Measurements from ENCODE around the gene ATP6AP1.
A peak's percentile ranks its signal among the peaks of the same experiment; 100 is the strongest.

The ATP6AP1 gene

DNA sequence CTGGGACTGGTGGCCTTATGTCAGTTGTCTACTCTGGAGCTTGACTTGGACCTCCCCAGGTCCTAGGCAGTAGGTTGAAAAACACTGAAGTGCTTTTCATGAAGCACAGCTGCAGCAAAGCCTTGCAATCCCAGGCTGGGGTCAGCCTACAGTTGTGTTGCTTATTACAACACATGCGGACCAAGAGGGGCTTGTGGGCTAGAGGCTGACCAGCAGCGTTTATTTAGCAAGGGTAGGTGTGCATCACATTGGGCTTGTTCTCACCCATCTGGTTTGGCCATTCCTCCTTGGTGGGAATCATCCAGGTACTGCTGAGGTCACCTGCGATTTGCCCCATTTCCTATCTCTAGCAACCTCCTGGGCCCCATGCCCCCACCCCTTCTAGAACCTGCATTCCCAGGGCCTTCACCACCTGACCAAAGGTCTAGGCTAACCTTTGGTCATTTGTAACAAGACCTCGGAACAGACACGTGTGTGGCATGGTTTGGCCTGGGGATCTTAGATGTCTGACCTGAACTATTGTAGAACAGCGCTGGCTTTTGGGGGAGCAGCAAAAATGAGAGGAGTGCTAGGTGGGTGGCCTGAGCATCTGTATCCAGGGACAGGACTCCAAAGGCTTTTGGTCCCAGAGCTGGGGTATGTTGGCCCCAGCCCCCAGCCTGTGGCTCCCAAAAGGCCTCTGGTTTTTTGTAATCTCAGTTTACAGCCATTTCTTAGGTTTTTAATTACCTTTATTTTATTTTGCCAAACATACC is 27.3 kb upstream of the ATP6AP1 start:
- Histone ChIP-seq H3K4me3 (ENCODE audit: low read depth, low read length) (no peak overlapping the region), H3K36me3 (ENCODE audit: control insufficient read depth, insufficient read depth, low read length) (peaks cover 27% of the 10 kb centered on the region), H3K27ac (ENCODE audit: low read depth, low read length) (no peak overlapping the region), H3K9ac (ENCODE audit: low read length) (no peak overlapping the region), H3K27me3 (ENCODE audit: control insufficient read depth, insufficient read depth, low read length) (no peaks in the 10 kb centered on the region), H3K4me1 (ENCODE audit: control insufficient read depth, insufficient read depth, low read length) (no peaks in the 10 kb centered on the region), H3K9me3 (ENCODE audit: control insufficient read depth, insufficient read depth, low read depth, low read length) (peaks cover 10% of the 10 kb centered on the region; the same call in 1 of the 2 replicates)

DNA sequence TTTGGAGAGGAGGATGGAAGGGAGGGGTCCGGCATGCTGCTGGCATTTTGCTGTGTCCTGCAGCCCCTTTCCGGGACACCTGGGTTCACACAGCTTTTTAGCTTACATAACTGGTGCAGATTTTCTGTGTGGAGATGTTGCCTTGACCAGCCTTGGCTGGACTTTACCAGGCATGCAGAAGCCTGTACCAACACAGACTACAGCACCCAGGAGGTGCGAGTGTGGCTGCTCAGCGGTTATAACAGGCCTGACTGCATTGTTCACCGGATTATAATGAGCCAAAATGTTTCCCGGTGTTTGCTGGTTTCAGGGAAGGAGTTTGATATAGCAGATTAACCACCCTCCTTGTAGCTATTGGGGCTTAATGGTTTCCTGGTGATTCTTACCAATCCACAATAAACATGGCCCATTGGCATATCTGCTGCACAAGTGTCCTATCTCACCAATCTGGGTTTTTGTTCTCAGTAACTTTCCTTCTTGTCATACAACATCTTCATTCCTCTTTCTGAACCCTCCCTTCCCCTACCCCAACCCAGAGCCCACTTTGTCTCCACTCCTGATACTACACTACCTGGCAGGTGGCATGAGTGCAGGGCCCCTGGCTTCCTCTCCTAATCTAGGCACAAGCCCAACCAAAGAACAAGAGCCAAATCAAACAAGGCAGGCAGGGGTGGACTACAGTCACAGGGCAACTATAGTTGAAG is 26.4 kb upstream of the ATP6AP1 start:
- Histone ChIP-seq H3K4me3 (ENCODE audit: low read depth, low read length) (no peak overlapping the region), H3K27me3 (ENCODE audit: control insufficient read depth, insufficient read depth, low read length) (no peaks in the 10 kb centered on the region), H3K36me3 (ENCODE audit: control insufficient read depth, insufficient read depth, low read length) (peaks cover 27% of the 10 kb centered on the region), H3K27ac (ENCODE audit: low read depth, low read length) (no peak overlapping the region), H3K9ac (ENCODE audit: low read length) (no peak overlapping the region), H3K4me1 (ENCODE audit: control insufficient read depth, insufficient read depth, low read length) (no peaks in the 10 kb centered on the region), H3K9me3 (ENCODE audit: control insufficient read depth, insufficient read depth, low read depth, low read length) (peaks cover 10% of the 10 kb centered on the region; the same call in 1 of the 2 replicates)

DNA sequence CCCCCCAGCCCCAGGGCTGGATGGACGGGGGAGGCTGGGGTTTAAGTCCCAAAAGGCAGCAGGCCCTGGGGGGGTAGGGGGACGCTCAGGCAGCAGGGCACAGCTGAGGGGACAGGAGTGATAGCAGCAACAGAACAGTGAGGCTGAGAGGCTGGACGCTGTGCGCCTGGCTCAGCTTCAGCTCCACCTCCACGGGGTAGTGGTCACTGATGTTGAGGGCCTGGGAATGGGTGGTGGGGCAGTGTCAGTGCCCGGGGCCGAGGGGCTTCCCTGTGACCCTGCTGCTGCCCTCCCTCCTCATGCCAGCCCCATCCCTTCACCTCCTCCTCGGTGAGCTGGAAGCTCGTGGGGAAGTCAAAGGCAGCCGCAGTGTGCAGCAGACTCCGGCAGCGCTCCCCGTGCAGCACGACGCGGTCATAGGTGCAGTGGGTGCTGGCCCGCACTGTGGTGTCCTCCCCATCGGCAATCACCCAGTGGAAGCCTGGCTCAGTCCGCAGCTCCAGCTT is 25.8 kb upstream of the ATP6AP1 start:
- Histone ChIP-seq H3K27ac (ENCODE audit: low read depth, low read length) (no peak overlapping the region), H3K27me3 (ENCODE audit: control insufficient read depth, insufficient read depth, low read length) (no peaks in the 10 kb centered on the region), H3K9ac (ENCODE audit: low read length) (no peak overlapping the region), H3K9me3 (ENCODE audit: control insufficient read depth, insufficient read depth, low read depth, low read length) (peaks cover 10% of the 10 kb centered on the region; the same call in 1 of the 2 replicates), H3K4me1 (ENCODE audit: control insufficient read depth, insufficient read depth, low read length) (no peaks in the 10 kb centered on the region), H3K36me3 (ENCODE audit: control insufficient read depth, insufficient read depth, low read length) (peaks cover 27% of the 10 kb centered on the region), H3K4me3 (ENCODE audit: low read depth, low read length) (no peak overlapping the region)

DNA sequence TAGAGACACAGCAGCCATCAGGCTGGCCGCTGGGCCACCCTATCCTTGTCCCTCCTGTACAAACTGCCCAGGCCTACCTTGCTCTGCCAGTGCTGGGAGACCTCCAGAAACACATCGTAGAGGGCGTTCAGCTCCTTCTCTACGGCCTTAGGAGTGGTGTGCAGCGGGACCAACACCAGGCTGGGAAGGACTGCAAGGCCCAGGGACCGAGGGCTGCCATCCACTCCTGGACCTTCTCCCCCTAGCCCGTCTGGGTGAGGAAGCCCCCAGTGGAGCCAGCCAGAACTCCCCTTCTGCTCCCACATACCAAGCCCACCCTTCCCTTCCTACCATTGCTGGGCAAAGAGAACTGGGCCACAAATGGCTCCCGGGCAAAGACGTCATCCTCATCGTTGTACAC is 25.3 kb upstream of the ATP6AP1 start:
- Histone ChIP-seq H3K36me3 (ENCODE audit: control insufficient read depth, insufficient read depth, low read length) (peaks cover 27% of the 10 kb centered on the region), H3K9me3 (ENCODE audit: control insufficient read depth, insufficient read depth, low read depth, low read length) (peaks cover 10% of the 10 kb centered on the region; the same call in 1 of the 2 replicates), H3K4me3 (ENCODE audit: low read depth, low read length) (no peak overlapping the region), H3K9ac (ENCODE audit: low read length) (no peak overlapping the region), H3K27me3 (ENCODE audit: control insufficient read depth, insufficient read depth, low read length) (no peaks in the 10 kb centered on the region), H3K27ac (ENCODE audit: low read depth, low read length) (no peak overlapping the region), H3K4me1 (ENCODE audit: control insufficient read depth, insufficient read depth, low read length) (no peaks in the 10 kb centered on the region)

DNA sequence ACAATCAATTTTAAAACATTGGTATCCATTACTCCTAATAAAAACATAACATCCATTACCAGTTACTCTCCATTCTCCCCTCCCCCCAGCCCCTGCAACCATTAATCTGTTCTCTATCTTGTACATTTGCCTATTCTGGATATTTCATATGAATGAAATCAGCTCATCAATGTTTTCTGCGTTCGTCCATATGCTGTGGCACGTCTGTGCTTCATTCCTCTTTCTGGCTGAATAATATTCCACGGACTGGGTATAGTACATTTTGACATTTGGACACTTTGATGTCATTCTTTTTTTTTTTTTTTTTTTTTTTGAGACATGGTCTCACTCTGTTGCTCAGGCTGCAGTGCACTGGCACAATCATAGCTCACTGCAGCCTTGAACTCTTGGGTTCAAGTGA is 24.6 kb upstream of the ATP6AP1 start:
- H3K27ac ChIP-seq (ENCODE audit: low read depth, low read length): no peak overlapping the region
- H3K9ac ChIP-seq (ENCODE audit: low read length): no peak overlapping the region
- peaks cover 26% of the 10 kb centered on the region for H3K36me3 ChIP-seq (ENCODE audit: control insufficient read depth, insufficient read depth, low read length)
- peaks cover 10% of the 10 kb centered on the region; the same call in 1 of the 2 replicates for H3K9me3 ChIP-seq (ENCODE audit: control insufficient read depth, insufficient read depth, low read depth, low read length)
- H3K4me1 ChIP-seq (ENCODE audit: control insufficient read depth, insufficient read depth, low read length): peaks cover 7% of the 10 kb centered on the region; the same call in 1 of the 2 replicates
- no peaks in the 10 kb centered on the region for H3K27me3 ChIP-seq (ENCODE audit: control insufficient read depth, insufficient read depth, low read length)
- no peak overlapping the region for H3K4me3 ChIP-seq (ENCODE audit: low read depth, low read length)

DNA sequence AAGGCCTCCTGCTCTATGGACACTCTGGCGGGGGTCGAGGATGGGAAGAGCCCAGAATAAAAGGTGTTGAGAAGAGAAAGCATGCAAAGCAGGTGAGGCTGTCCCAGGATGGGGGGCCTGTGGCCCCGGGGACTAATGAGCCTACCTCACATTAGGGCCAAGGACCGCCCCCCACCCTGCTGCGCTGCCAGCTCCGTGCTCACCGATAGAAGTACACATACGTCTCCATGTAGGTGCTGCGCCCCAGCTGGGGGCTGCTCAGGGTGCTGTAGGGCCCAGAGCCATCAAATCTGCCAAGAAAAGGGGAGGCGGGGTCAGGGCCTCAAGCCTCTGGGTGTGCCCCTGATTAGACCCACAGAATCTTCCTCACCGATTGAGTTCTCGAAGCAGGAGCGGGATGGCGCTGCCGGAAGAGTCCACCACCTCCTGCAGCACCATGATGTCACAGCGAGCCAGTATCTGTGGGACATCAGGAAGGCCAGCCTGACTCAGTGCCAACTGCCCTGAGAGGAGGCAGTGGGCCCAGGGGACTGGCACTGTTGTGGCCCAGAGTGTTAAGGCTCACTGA is 23.8 kb upstream of the ATP6AP1 start:
- Histone ChIP-seq H3K9me3 (ENCODE audit: control insufficient read depth, insufficient read depth, low read depth, low read length) (peaks cover 10% of the 10 kb centered on the region; the same call in 1 of the 2 replicates), H3K4me3 (ENCODE audit: low read depth, low read length) (no peak overlapping the region), H3K9ac (ENCODE audit: low read length) (no peak overlapping the region), H3K27ac (ENCODE audit: low read depth, low read length) (no peak overlapping the region), H3K27me3 (ENCODE audit: control insufficient read depth, insufficient read depth, low read length) (no peaks in the 10 kb centered on the region), H3K4me1 (ENCODE audit: control insufficient read depth, insufficient read depth, low read length) (peaks cover 12% of the 10 kb centered on the region), H3K36me3 (ENCODE audit: control insufficient read depth, insufficient read depth, low read length) (peaks cover 17% of the 10 kb centered on the region)

DNA sequence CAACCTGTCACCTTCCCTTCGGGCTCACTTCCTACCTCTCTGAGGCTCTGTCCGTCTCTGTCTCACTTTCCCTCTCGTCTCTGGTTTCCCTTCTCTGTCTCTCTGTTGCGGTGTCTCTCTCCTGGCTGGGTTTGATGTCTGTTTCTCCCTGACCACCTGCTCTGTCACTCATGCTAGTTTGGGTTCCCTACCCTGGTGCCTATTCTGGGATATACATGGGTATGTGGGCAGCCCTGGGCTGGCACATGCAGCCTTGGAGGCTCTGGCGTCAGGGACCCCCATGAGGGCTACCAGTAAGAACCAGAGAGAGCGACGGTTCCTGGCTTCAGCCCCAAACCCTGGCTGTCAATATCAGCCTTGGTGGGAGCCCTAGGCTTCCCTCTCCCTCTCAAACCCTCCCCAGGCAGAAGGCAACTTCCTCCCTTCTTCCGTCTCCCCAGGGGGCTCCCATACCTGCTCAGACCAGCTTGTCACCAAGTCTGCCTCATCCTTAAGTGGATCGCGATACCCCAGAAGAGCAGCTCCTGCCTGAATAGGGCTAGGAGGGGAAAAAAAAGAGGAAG is 19.7 kb upstream of the ATP6AP1 start:
- Histone ChIP-seq H3K36me3 (ENCODE audit: control insufficient read depth, insufficient read depth, low read length) (peaks cover 9% of the 10 kb centered on the region; the same call in 1 of the 2 replicates), H3K27me3 (ENCODE audit: control insufficient read depth, insufficient read depth, low read length) (no peaks in the 10 kb centered on the region), H3K4me1 (ENCODE audit: control insufficient read depth, insufficient read depth, low read length) (peaks cover 13% of the 10 kb centered on the region), H3K9ac (ENCODE audit: low read length) (peak overlapping the region; percentile 73), H3K4me3 (ENCODE audit: low read depth, low read length) (peak overlapping the region; percentile 61), H3K9me3 (ENCODE audit: control insufficient read depth, insufficient read depth, low read depth, low read length) (peaks cover 12% of the 10 kb centered on the region; the same call in 1 of the 2 replicates), H3K27ac (ENCODE audit: low read depth, low read length) (no peak overlapping the region)

DNA sequence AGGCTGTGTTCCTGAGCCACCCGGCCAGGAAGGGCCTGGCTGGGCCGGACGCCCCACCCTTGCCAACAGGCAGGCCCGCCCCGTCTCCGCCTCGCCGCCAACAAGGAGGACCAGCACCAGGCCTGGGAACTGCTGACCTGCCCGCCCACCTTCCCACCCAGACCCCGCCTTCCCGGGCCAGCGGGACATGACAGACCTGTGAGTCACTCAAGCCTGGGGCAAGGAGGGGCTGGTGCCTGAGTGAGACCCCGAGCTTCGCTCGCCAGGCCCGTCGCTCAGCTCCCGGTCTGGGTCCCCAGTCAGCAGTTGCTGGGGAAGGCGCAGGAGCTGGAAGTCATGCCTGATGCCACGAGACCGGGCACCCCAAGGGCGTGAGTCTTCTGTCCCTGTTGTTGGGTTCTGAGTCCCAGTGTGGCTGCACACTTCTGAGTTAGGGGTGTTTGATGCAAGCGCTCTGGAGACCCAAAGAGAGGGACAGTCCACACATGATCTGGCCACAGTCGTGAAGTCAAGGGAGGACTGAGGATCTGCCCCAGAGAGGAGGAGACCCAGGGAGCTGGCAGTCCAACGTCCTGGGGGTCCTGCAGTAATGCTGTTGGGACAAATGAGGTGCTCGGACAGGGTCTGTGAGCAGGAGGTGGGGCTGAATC is 19.1 kb upstream of the ATP6AP1 start, which contains the start of gene DNASE1L1:
TSS of gene DNASE1L1 (minus strand) at position 33 of the 650 bp plus-strand sequence. CDS start 3,686 bp downstream, outside the sequence.
- peak within 1 kb of the TSS; percentile 73 for H3K9ac ChIP-seq (ENCODE audit: low read length)
- peak within 1 kb of the TSS; percentile 18; the same call in 1 of the 2 replicates for H3K27ac ChIP-seq (ENCODE audit: low read depth, low read length)
- peaks cover 12% of the 10 kb centered on the region; the same call in 1 of the 2 replicates for H3K9me3 ChIP-seq (ENCODE audit: control insufficient read depth, insufficient read depth, low read depth, low read length)
- no peaks in the 10 kb centered on the region for H3K27me3 ChIP-seq (ENCODE audit: control insufficient read depth, insufficient read depth, low read length)
- peaks cover 12% of the 10 kb centered on the region; the same call in 1 of the 2 replicates for H3K36me3 ChIP-seq (ENCODE audit: control insufficient read depth, insufficient read depth, low read length)
- H3K4me3 ChIP-seq (ENCODE audit: low read depth, low read length): peak within 1 kb of the TSS; percentile 61
- peaks cover 13% of the 10 kb centered on the region for H3K4me1 ChIP-seq (ENCODE audit: control insufficient read depth, insufficient read depth, low read length)

DNA sequence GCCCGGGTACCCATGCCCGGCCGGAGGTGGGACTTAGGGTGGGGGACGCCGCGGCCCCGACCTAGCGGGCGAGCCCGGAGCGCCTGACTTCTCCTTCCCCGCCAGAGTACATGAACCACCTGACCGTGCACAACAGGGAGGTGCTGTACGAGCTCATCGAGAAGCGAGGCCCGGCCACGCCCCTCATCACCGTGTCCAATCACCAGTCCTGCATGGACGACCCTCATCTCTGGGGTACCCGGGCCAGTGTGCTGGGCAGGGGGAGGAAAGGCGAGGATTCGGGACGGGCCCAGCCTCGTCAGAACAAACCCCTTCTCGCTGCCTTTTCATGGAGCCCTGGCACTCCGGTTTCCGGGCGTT is 16.5 kb upstream of the ATP6AP1 start:
- H3K9me3 ChIP-seq (ENCODE audit: control insufficient read depth, insufficient read depth, low read depth, low read length): peaks cover 11% of the 10 kb centered on the region; the same call in 1 of the 2 replicates
- peak overlapping the region; percentile 54; the same call in 1 of the 2 replicates for H3K27ac ChIP-seq (ENCODE audit: low read depth, low read length)
- H3K9ac ChIP-seq (ENCODE audit: low read length): peak overlapping the region; percentile 56
- H3K36me3 ChIP-seq (ENCODE audit: control insufficient read depth, insufficient read depth, low read length): peaks cover 16% of the 10 kb centered on the region; the same call in 1 of the 2 replicates
- peak overlapping the region; percentile 77 for H3K4me3 ChIP-seq (ENCODE audit: low read depth, low read length)
- H3K4me1 ChIP-seq (ENCODE audit: control insufficient read depth, insufficient read depth, low read length): peaks cover 13% of the 10 kb centered on the region
- H3K27me3 ChIP-seq (ENCODE audit: control insufficient read depth, insufficient read depth, low read length): no peaks in the 10 kb centered on the region

DNA sequence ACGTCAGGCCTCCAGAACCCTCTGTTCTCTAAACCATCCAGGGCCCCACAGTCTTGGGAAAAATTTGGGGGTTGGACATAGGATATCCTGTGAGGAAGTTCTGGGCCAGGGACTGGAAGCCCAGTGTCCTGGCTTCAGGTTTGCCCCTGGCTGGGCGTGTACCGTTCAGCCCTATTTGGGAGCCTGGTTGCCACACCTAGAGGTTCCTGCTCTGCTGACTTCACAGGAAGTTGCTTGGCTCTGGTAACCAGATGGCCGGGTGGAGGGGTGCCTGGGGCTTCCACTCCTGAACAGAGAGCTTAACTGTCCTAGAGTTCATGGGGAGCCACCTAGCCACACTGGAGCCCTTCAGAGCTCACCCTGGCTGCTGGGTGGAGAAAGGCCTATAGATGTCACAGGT is 16.0 kb upstream of the ATP6AP1 start:
- Histone ChIP-seq H3K27me3 (ENCODE audit: control insufficient read depth, insufficient read depth, low read length) (no peaks in the 10 kb centered on the region), H3K9ac (ENCODE audit: low read length) (peak overlapping the region; percentile 56), H3K36me3 (ENCODE audit: control insufficient read depth, insufficient read depth, low read length) (peaks cover 16% of the 10 kb centered on the region; the same call in 1 of the 2 replicates), H3K4me1 (ENCODE audit: control insufficient read depth, insufficient read depth, low read length) (peaks cover 13% of the 10 kb centered on the region), H3K9me3 (ENCODE audit: control insufficient read depth, insufficient read depth, low read depth, low read length) (peaks cover 11% of the 10 kb centered on the region; the same call in 1 of the 2 replicates), H3K27ac (ENCODE audit: low read depth, low read length) (no peak overlapping the region), H3K4me3 (ENCODE audit: low read depth, low read length) (peak overlapping the region; percentile 77)

Data from HUES6 (cell line).